Measurements from ENCODE around the gene SPART.

GRCh38 chr13:36357231-36357630 lies 11.0 kb upstream of the SPART start:
- TF ChIP-seq CTCF (IDR thresholded peaks at IDR 0.05) = no peak
- TF ChIP-seq POLR2A (IDR thresholded peaks at IDR 0.05) = no peak
